ENCODE data around the gene COL23A1.

COL23A1 gene

DNA sequence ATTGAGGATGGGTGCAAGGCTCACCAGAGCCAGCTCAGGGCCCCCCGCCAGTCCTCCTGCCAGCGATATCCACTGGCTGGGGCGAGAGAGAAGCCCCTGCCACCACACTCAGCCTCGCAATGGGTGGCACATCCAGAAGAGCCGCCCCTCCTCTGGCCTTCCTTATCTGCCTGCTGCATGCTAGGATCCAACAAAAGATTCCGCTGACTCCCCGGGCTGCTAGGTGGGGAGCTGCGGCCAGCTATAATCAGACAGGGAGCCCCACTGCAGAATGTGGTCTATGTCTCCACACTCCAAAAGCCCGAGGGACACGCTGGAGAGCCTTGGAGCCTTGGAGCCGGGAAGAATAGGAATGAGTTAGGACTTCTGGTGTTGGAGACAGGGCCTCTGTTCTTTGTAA, 32.8 kb downstream of the COL23A1 start:
- no peak for DNase-seq (ENCODE audit: low read depth, low spot score)

DNA sequence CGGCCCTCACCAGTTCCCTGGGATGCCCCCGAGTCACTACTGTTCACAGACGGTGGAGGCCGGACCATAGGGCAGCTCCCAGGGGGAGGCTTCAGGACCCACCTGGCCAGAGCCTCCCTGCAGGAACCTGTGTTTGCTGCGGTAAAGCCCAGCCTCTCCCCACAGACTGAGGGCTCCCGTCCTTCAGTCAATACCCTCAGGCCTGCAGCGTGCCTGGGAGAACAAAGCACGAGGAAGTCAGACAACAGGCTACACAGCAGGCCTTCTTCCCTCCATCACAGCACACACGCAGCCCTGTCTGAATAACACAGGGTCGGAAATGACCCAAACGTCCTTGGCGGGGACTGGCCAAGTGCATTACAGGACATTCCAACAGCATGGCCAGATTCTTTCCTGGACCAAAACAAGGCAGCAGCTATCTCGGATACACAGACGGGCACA, 34.4 kb downstream of the COL23A1 start:
- peak; percentile 94 for DNase-seq (ENCODE audit: low read depth, low spot score)

DNA sequence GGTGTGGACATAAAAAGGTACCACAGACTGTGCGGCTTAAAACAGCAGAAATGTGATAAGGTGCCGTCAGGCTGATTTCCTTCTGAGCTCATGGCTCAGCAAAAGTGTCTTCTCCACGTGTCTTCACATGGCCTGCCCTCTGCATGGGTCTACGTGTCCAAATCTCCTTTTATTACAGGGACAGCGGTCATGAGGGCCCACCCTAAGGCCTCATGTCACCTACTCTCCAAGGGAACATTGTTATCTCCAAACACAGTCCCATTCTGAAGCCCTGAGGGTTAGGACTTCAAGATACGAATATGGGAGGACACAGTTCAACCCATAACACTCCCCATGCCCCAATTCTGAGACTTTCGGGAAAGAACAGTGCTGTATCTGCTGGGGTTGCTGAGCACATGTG, 35.2 kb downstream of the COL23A1 start:
- DNase-seq (ENCODE audit: low read depth, low spot score): no peak

DNA sequence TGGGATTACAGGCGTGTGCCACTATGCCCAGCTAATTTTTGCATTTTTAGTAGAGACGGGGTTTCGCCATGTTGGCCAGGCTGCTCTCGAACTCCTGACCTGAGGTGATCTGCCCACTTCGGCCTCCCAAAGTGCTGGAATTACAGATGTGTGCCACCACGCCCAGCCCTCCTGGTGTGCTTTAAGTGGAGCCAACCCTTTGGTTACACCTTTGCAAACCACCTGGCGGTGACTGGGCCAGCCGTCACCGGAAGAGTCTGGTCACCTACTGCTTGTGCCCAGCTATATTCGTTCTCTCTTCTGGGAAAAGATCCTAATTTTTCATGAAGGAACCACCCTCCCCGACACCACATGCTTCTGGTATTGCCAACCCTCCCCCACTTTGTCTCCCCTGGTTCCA, 35.9 kb downstream of the COL23A1 start:
- DNase-seq (ENCODE audit: low read depth, low spot score): no peak

DNA sequence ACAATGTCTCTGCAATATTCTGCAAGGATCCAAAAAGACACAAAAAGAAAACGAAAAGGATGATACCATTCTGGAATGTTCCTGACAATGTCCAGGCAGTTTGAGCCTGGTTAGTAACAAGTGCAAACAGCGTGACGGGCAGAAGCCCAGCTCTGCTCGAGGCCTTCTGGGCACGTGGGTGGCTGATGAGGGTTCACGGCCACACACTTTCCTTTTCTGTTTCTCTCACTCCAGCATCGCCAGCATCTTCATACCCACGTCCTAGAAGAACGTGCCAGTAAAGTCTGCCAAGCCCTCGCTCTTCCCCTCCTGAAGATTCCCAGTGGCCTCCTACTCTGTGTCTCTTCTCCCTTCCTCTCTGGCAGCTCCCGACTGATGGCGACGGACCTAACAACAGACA, 36.7 kb downstream of the COL23A1 start:
- no peak for DNase-seq (ENCODE audit: low read depth, low spot score)

DNA sequence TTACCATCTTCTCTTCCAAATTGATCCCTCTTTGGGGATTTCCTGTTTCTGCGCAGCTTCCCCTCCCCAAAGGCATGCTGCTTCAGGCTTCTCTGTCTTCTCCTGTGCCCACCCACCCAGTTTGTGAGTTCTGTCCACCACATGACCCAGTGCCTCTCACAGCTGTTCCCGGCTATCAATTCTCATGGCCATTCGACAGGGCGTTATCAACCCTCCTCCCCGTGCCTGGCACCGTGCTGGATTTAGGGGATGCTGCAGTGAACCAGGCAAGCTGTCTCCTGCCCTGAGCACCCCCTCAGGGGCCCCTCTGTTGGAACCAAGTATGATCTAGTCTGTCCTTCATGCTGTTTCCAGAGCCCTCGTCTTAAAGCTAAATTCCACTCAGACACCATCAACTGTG, 38.7 kb downstream of the COL23A1 start:
- no peak for DNase-seq (ENCODE audit: low read depth, low spot score)

DNA sequence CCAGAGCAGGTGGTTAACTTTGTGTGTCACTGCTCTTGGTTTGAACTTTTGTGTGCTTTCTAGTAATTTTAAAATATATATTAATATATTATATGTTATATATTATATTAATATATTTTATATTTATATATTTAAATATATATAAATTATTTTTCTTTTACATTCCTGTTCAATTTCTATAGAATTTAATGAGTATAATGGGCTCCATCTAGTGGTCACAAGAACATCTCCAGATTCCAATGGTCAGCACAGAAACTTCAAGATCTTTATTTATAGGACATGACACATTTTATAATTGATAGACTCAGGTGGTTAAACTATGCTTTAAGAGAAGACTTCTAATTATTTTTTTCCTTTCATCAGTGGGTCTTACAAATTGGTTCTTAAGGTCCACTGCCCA, 39.1 kb downstream of the COL23A1 start:
- DNase-seq (ENCODE audit: low read depth, low spot score): no peak

DNA sequence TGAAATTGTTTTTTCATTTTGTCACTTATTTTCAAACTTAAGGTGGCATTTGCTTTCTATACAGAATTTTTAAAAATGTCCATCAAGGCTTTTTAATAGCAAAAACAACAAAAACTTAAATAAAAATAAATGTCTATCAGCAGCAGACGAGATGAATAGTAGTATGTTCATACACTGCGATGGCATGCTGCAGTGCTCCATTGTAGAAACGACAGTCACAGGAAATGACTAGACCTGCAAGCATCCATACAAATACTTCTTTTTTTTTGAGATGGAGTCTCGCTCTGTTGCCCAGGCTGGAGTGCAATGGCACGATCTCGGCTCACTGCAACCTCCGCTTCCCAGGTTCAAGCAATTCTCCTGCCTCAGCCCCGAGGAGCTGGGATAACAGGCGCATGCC, 41.4 kb downstream of the COL23A1 start:
- no peak for DNase-seq (ENCODE audit: low read depth, low spot score)

DNA sequence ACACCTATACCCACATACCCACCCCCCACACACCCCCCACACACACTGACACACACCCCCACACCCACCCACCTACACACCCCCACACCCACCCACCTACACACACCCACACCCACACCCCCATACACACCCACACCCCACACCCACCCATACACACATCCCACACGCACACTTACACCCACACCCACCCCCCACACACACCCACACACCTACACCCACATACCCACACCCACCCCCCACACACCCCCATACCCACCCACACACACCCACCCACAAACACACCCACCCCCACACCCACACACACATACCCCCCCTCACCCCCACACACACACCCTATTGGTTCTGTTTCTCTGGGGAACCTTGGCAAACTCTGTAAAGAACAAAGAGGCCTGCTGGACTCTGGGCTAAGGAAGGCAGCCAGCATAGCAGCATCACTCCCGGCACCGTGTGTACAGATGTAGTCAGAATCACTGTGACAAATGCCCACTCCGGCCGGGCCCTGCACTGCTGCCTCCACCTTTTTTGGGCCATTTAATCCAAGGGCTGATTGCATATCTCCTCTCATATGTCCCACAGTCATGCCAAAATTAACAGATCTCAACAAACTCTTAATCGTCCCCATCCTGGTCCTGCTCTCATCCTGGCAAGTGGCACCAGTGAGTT, 42.3 kb downstream of the COL23A1 start:
- no peak for DNase-seq (ENCODE audit: low read depth, low spot score)

DNA sequence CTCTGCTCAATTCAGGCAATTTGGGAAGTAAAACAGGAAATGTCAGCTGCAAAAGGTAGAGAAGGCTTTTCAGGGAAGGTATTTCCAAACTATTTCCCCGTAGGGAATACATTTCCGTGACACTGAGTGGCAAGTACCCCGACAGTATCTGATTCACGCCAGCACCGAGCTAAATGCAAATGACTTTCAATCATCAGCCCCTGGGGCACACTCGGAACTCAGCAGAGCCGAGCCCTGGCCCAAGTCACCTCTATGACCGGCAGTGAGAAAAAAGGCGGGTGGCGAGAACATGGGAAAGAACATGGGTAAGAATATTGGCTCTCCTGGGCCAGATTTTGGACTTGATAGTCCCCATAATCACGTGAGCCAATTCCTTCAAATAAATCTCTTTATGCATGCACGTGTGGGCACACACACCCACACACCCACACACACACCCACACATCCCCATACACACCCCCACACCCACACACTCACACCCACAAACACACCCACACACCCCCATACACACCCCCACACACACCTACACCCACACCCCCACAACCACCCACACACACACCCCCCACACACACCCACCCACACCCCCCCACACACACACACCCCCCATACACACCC, 43.0 kb downstream of the COL23A1 start:
- peak; percentile 52 for DNase-seq (ENCODE audit: low read depth, low spot score)

DNA sequence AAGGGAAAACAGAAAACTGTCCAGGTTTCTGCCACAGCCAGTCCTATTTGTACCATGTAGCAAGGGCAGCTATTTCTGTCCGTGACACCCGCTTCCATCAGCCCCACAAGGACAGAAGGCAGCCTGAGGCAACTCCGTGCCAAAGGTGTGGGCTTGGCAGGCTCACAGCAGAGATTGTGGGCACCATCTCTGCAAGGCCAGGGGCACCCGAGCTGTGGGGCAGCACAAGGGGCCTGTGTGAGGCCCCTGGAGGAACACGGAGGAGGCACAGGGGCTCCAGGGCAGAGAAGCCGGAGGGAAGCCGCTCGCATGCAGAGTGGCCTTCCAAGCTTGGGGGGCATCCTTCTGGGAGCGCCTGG, 43.5 kb downstream of the COL23A1 start:
- DNase-seq (ENCODE audit: low read depth, low spot score): no peak

DNA sequence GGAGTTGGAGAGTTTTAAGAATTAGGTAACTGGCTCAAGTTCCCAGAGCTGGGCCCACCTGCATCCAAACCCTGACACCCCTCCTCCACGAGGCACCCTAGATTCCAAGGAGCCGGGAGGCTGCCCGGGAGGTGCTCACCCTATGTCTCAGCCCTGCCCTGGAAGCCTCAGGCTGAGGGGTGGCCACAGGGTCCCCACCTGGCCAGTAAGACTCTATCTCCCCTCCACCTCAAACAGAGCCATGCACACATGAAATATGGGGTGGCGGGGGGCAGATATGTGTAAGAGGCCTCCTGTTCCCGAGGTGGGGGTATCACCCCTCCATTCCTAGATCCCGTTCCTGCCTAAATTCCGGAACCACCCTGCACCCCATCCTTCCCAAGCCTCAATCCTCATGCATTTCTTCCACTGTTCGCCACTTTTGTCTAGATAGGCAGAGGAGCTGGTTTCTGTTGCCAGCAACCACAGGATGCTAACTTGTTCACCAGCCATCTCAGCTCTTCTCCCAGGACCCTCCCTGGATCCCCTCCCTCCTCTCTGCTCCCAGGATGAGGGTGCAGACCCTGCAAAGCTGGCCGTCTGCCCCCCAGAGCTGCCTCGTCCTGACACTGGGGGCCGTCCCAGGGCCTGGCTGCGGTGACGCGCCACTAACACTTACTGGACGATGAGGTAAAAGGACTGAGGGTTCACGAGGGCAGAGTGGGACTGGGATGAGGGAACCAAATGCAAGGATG, 44.1 kb downstream of the COL23A1 start:
- DNase-seq (ENCODE audit: low read depth, low spot score): no peak

DNA sequence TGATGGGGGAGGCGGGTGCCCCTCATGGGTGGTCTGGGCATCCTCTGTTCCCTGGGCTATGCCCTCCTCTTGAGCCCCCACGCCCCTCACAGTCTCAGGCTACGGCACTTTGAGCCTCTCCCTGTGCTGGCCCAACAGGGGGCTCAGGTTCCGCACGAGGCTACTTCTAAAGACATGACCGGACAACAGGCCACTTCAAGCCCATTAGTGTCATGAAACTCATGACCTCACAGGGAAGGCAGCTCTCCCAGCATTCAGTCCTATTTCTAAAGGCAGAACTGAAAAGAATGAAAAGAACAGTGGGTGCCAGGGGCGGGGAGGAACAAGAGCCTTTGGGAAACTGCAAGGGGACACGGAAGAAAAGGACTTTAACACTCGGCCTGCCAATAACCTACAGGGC, 45.0 kb downstream of the COL23A1 start:
- no peak for DNase-seq (ENCODE audit: low read depth, low spot score)

DNA sequence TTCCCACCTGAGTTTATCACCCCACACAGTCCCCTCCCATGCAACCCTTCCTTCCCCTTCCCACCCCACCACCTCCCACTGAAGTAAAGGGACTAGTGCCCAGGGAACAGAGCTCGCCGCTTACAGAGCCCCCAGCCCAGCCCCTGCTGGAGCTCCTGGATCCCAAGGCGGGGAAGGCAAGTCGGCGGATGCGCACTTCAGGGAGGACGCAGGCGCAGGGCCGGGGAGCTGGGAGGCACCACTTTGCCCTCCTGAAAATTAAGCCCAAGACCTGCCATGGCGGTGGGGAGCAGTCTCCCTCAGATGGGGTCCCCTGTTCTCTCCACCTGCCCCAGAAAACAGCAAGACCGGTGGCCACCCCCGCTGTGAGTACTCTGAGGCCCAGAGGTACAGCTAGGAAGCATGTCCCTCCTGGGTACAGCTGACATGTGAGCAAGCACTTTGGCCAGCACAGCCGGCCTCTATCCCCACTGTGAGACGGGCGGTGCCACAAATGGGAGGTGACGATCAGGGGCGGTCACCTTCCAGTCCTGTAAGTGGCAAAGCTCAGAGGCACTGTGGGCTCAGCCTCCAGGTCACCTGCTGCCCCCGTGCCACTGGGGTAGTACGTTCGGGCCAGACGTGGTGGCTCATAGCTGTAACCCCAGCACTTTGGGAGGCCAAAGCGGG, 45.9 kb downstream of the COL23A1 start:
- DNase-seq (ENCODE audit: low read depth, low spot score): no peak

DNA sequence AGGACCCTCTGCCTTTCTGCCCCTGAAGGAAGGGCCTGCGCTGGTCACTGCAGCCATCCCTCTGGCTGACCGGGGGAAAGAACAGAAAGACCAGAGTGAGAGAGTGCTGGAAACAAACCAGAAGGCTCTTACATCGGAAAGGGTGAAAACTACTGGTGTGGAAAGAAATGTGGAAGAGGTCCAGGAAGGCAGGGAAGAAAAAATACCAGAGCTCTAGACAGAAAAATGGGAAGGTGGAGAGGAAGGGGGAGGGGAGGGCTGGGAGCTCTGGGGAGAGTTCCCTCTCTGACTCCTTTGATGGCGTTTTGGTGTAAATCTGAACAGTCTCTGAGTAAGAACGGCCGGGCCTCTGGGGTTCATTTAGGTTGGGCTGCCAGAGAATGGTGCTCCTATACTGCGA, 47.7 kb downstream of the COL23A1 start:
- no peak for DNase-seq (ENCODE audit: low read depth, low spot score)

DNA sequence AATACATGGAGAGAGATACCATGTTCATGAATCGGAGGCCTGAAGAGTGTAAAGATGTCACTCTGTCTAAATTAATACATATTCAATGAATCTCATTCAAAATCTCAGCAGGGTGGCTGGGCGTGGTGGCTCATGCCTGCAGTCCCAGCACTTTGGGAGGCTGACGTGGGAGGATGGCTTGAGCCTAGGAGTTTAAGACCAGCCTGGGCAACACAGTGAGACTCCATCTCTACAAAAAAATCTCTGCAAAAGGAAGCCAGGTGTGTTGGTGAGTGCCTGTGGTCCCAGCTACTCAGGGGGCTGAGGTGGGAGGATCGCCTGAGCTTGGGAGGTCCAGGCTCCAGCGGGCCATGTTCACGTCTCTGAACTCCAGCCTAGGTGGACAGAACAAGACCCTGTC, 49.7 kb downstream of the COL23A1 start:
- no peak for DNase-seq (ENCODE audit: low read depth, low spot score)

DNA sequence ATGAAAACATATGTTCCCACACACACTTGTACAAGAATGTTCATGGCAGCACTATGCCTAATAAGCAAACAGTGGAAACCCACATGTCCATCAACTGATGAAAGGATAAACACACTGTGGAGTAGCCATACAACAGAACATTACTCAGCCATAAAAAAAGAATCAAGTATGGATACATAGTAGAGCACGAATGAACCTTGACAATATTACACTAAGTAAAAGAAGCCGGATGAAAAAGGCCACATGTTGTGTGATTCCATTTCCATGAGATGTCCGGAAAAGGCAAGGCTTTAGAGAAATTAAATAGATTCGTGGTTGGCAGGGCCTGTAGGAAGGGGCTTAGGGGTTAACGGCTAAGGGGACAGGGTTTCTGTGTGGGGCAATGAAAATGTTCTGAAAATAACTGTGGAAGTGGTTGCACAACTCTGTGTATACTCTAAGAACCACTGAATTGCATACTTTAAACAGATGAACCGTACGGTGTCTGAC, 51.4 kb downstream of the COL23A1 start:
- no peak for DNase-seq (ENCODE audit: low read depth, low spot score)

DNA sequence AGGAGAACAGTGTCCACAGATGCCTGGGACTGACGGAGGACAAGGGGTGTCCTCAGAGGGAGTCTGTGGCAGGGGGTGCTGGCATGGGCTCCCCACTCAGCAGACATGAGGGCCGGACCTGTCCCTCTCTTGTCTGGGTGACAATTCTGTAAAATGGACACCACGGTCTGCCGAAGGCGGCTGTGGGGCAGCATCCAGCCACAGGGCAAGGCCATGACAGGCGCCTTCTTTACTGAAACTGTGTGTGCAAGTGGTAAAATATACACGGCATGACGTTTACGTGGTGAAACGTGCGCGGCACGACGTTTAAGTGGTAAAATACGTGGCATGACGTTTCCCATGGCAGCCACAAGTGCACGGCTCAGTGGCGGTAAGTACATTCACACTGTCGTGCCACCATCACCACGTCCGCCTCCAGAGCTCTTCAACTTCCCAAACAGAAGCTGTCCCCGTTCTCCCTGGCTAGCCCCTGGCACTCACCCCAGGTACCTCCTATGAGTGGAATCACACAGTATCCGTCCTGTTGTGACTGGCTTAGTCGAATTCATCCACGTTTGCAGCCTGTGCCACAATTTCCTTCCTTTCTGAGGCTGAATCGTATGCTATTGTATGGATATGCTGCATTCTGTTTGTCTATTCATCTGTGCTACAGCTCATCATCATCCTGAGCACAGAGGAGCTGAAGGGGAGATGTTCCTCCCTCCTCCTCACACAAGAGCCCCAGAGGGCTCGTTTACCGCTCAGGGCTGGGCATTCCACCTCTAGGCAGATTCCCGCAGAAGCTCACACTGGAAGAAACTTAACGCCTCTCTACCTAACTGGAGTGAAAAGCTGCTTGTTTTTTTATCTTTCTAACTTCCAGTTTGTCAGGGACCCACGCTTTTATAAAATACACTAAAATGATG, 52.5 kb downstream of the COL23A1 start:
- DNase-seq (ENCODE audit: low read depth, low spot score): peak; percentile 64

DNA sequence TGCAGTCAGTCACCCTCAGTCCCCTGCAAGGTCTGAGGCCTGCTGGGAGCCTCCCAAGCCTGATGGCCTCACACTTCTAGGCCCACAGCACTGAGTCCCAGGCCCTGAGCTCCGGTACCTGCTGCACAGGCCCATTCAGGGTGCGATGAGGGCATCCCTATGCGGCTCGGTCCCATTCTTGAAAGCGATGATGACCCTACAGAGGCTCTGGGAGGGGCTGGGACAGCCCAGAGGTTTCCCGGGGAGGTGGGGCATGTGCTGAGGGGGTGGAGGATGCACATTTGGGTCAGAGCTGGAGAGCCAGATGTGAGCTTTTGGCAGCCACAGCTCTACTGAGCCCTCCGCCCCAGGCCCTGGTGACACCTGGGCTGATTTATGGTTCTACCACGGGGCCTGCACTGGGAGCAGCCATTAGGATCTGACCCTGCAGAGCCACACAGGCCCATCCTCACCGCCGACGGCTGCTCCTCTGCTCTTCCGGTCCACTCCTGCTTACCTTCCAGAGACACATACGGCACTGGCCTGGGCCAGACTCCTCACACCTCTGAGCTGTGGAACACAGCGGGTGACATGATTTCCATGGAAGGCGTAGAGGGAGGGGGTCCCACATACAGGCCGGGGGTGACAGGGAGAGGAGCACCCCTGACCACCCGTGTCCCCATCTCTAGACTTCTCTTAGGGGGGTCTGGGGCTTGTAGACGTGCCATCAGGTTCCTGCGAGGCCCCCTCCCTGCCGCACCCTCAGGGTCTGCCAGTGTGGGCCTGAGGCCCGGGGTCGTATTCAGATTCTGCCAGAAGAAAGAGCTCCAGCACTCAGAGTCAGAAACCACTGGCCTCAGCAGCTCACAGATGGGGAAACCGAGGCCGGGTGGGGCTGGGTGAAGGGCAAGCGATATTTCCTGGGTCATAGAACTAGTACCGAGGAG, 53.4 kb downstream of the COL23A1 start:
- DNase-seq (ENCODE audit: low read depth, low spot score): peak; percentile 56
